ENCODE measurements around the gene ADGRG6.

The ADGRG6 gene

DNA sequence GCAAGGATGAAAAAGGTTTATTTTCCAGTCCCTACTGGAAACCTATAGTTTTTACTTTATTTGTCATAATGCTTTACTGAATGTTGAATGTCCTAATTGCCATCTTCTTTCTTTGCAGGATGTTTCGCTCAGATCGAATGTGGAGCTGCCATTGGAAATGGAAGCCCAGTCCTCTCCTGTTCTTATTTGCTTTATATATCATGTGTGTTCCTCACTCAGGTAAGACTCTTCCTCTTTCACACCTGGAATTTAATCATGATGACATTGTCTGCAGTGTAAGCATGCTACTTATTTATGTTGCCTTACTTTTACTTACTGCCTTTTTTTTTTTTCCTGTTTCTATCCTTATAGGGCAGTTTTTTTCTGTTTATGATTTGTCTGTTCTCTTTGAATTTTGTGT is 7.6 kb downstream of the ADGRG6 start:
- TF ChIP-seq Cebpa-rat (IDR thresholded peaks at IDR 0.05): no peak
- Histone ChIP-seq H3K4me2 (peak overlapping the region in 2 of 11 experiments; percentile 52 to 63; a peak in 4 of 22 replicates), H3K27me3 (no peaks in the 10 kb centered on the region), H3K36me3 (no peaks in the 10 kb centered on the region), H3K27ac (no peak overlapping the region; a peak in 1 of 22 replicates), H3K4me1 (peaks cover 0 to 18% (median 0%) of the 10 kb centered on the region in 10 experiments; a peak in 5 of 20 replicates), H3K4me3 (no peak overlapping the region), H3K9me3 (replicated peaks in 1 of 11) (no peaks in the 10 kb centered on the region), H4K20me1 (no peaks in the 10 kb centered on the region), H3K9ac (no peak overlapping the region)

DNA sequence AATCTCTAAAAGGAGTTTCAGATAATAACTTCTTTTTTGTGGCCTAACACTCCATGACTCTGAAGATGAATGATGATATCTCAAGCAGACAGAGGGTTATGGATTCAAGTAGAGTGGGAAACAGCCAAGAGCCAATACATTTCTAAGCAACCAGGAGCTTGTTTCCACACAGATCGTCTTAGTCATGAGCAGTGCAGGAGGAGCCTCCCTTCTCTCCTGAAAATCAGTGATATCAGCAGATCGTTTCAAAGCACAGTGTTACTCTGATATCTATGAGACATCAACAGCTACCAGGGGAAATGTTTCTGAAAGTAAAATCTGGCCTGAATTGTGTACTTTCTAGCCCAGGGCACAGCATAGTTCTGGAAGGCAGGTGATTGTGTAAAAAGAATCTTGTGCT is 11.5 kb downstream of the ADGRG6 start:
- no peak overlapping the region for H3K27ac ChIP-seq
- no peak overlapping the region for H3K4me2 ChIP-seq

GRCh38 chr6:142316791-142317368 is 15.1 kb downstream of the ADGRG6 start:
- H3K27ac ChIP-seq: no peak overlapping the region
- no peaks in the 10 kb centered on the region for H3K4me1 ChIP-seq
- H3K9me3 ChIP-seq (replicated peaks in 1 of 11): no peaks in the 10 kb centered on the region
- H3K9ac ChIP-seq: no peak overlapping the region
- H3K4me2 ChIP-seq: no peak overlapping the region
- H4K20me1 ChIP-seq: no peaks in the 10 kb centered on the region
- no peak for TF ChIP-seq Cebpa-rat (IDR thresholded peaks at IDR 0.05)
- H3K36me3 ChIP-seq: no peaks in the 10 kb centered on the region
- H3K27me3 ChIP-seq: no peaks in the 10 kb centered on the region
- H3K4me3 ChIP-seq: no peak overlapping the region

More for the DNA sequence above, 11.5 kb downstream of the ADGRG6 start:
- no peak for TF ChIP-seq Cebpa-rat (IDR thresholded peaks at IDR 0.05)
- H3K4me1 ChIP-seq: peaks cover 0 to 18% (median 0%) of the 10 kb centered on the region in 10 experiments; a peak in 5 of 20 replicates
- H4K20me1 ChIP-seq: no peaks in the 10 kb centered on the region
- no peaks in the 10 kb centered on the region for H3K9me3 ChIP-seq (replicated peaks in 1 of 11)
- no peak overlapping the region for H3K9ac ChIP-seq
- no peaks in the 10 kb centered on the region for H3K36me3 ChIP-seq
- no peak overlapping the region for H3K4me3 ChIP-seq
- H3K27me3 ChIP-seq: no peaks in the 10 kb centered on the region

DNA sequence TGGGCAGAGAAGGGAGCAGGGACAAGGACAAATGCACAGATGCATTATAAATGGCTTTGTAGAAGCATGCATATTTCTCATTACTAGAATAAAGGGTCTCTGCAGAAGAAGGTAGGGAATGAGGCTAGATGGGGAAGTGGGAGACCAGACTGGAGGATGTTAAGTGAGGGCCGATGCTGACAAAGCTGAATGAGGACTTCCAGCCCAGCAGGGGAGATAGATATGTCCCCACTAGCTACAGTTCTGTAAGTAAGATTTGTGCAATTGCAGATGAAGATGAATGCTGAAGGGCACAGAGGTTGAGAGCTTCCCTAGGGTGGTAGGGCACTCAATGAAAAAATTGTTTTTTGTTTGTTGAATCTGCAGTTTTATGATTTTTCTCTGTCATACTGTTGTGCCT is 16.9 kb downstream of the ADGRG6 start:
- Histone ChIP-seq H3K9ac (no peak overlapping the region), H3K36me3 (no peaks in the 10 kb centered on the region), H3K4me2 (no peak overlapping the region), H3K27me3 (no peaks in the 10 kb centered on the region), H3K27ac (no peak overlapping the region), H4K20me1 (no peaks in the 10 kb centered on the region), H3K4me1 (no peaks in the 10 kb centered on the region), H3K4me3 (no peak overlapping the region), H3K9me3 (replicated peaks in 1 of 11) (no peaks in the 10 kb centered on the region)
- no peak for TF ChIP-seq Cebpa-rat (IDR thresholded peaks at IDR 0.05)

GRCh38 chr6:142320366-142320765 is 18.6 kb downstream of the ADGRG6 start:
- H3K4me1 ChIP-seq: no peaks in the 10 kb centered on the region
- no peak overlapping the region for H3K27ac ChIP-seq
- H4K20me1 ChIP-seq: no peaks in the 10 kb centered on the region
- no peaks in the 10 kb centered on the region for H3K27me3 ChIP-seq
- no peak overlapping the region for H3K9ac ChIP-seq
- H3K9me3 ChIP-seq (replicated peaks in 1 of 11): no peaks in the 10 kb centered on the region
- no peak overlapping the region for H3K4me3 ChIP-seq
- no peaks in the 10 kb centered on the region for H3K36me3 ChIP-seq
- no peak for TF ChIP-seq Cebpa-rat (IDR thresholded peaks at IDR 0.05)
- H3K4me2 ChIP-seq: no peak overlapping the region

DNA sequence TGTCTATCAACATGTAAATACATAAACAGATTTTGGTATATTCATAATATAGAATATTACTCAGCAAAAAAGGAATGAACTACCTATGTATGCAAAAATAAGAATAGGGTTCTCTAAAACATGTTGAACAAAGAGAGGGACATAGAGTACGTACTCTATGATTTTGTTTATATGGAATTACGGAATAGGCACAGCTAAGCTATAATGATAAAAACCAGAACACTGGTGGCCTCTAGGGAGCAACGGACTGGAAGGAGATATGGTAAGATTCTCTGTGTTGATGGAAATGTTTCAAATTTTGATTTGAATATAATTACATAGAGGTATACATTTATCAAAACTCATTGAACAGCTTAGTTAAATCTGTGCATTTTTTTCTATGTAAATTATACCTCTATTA is 19.6 kb downstream of the ADGRG6 start:
- Histone ChIP-seq H3K4me2 (no peak overlapping the region), H3K9me3 (replicated peaks in 1 of 11) (no peaks in the 10 kb centered on the region), H3K27me3 (no peaks in the 10 kb centered on the region), H4K20me1 (no peaks in the 10 kb centered on the region), H3K4me3 (no peak overlapping the region), H3K4me1 (peaks cover 0 to 2% (median 0%) of the 10 kb centered on the region in 10 experiments; a peak in 2 of 20 replicates), H3K9ac (no peak overlapping the region), H3K36me3 (no peaks in the 10 kb centered on the region), H3K27ac (no peak overlapping the region)
- no peak for TF ChIP-seq Cebpa-rat (IDR thresholded peaks at IDR 0.05)

DNA sequence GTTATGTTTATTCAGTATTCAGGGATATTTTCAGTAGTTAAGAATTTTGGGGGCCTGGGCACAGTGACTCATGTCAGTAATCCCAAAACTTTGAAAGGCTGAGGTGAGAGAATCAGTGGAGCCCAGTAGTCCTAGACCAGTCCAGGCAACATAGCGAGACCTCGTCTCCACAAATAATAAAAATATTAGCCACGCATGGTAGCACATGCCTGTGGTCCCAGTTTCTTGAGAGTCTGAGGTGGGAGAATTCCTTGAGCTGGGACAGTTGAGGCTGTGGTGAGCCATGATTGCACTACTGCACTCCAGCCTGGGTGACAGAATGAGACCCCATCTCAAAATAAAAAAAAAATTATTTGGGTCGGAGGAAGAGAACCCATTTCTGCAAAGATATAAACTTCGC is 20.3 kb downstream of the ADGRG6 start:
- Histone ChIP-seq H3K9me3 (replicated peaks in 1 of 11) (no peaks in the 10 kb centered on the region), H4K20me1 (no peaks in the 10 kb centered on the region), H3K9ac (no peak overlapping the region), H3K4me1 (peaks cover 0 to 8% (median 0%) of the 10 kb centered on the region in 10 experiments; a peak in 2 of 20 replicates), H3K27ac (no peak overlapping the region), H3K27me3 (no peaks in the 10 kb centered on the region), H3K4me2 (no peak overlapping the region), H3K4me3 (no peak overlapping the region), H3K36me3 (no peaks in the 10 kb centered on the region)
- TF ChIP-seq Cebpa-rat (IDR thresholded peaks at IDR 0.05): no peak

DNA sequence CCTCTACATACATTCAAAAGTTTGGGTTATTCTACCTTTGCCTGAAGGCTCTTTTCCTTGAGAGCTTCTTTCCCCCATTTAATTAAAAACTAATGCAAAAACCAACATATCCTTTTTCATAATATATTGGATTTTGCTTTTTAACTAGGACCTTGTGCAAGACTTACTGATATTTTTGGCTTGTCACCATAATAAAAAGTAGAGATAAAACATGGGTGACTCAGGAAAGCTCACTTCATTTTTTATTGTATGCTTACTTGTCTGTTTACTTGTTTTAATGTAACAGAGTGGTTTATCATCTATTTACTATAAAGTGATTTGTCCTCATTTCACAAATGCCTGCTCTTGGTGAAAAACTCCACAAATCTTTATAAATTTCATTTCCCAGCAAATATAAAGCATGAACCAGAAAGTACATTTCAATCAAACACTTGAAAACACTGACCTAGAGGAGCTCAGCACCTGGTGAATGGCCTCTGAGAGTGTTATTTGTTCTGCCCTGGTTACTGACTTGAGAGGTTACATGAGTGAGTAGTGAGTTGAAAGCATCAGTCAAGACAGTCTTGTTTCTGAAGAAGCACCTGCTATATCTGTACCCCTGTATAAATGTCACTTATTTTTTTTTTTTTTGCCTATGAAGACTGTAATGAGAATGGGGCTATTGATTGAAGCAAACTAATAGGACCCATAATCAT is 20.8 kb downstream of the ADGRG6 start:
- Histone ChIP-seq H3K27ac (no peak overlapping the region), H3K36me3 (no peaks in the 10 kb centered on the region), H3K9me3 (replicated peaks in 1 of 11) (no peaks in the 10 kb centered on the region), H3K4me1 (peaks cover 0 to 14% (median 0%) of the 10 kb centered on the region in 10 experiments; a peak in 4 of 20 replicates), H3K4me3 (no peak overlapping the region), H3K27me3 (no peaks in the 10 kb centered on the region), H4K20me1 (no peaks in the 10 kb centered on the region), H3K4me2 (no peak overlapping the region), H3K9ac (no peak overlapping the region)
- no peak for TF ChIP-seq Cebpa-rat (IDR thresholded peaks at IDR 0.05)

- Histone ChIP-seq H3K9me3 (replicated peaks in 1 of 11) (no peaks in the 10 kb centered on the region), H3K27me3 (no peaks in the 10 kb centered on the region), H3K4me2 (no peak overlapping the region), H3K4me3 (no peak overlapping the region), H3K27ac (no peak overlapping the region), H3K36me3 (no peaks in the 10 kb centered on the region), H4K20me1 (no peaks in the 10 kb centered on the region), H3K4me1 (peaks cover 0 to 19% (median 0%) of the 10 kb centered on the region in 10 experiments; a peak in 4 of 20 replicates), H3K9ac (no peak overlapping the region)
- TF ChIP-seq Cebpa-rat (IDR thresholded peaks at IDR 0.05): no peak
Measured at GRCh38 chr6:142323377-142323776, 21.6 kb downstream of the ADGRG6 start.

GRCh38 chr6:142324111-142324510 is 22.3 kb downstream of the ADGRG6 start:
- Histone ChIP-seq H3K4me1 (peaks cover 0 to 19% (median 0%) of the 10 kb centered on the region in 10 experiments; a peak in 4 of 20 replicates), H3K9ac (no peak overlapping the region), H3K4me3 (no peak overlapping the region), H3K27ac (no peak overlapping the region), H3K36me3 (no peaks in the 10 kb centered on the region), H4K20me1 (no peaks in the 10 kb centered on the region), H3K27me3 (no peaks in the 10 kb centered on the region), H3K4me2 (no peak overlapping the region), H3K9me3 (replicated peaks in 1 of 11) (no peaks in the 10 kb centered on the region)
- TF ChIP-seq Cebpa-rat (IDR thresholded peaks at IDR 0.05): no peak
